Measurements from ENCODE around the gene ABLIM1.

DNA sequence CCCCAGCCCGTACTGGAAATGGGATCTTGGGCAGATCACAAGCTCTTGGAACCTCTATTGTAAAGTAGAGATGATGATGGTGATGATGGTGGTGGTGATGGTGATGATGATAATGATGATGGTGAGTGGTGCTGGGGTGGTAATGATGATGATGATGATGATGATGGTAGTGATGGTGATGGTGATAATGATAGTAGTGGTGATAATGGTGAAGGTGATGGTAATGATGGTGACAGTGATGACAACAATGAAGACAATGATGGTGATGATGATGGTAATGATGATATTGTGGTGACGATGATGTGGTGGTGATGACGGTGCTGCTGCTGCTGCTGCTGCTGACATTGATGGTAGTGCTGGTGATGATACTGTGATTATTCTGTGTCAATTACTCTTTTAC lies 162.8 kb downstream of the ABLIM1 start:
- TF ChIP-seq, protein P1, sequence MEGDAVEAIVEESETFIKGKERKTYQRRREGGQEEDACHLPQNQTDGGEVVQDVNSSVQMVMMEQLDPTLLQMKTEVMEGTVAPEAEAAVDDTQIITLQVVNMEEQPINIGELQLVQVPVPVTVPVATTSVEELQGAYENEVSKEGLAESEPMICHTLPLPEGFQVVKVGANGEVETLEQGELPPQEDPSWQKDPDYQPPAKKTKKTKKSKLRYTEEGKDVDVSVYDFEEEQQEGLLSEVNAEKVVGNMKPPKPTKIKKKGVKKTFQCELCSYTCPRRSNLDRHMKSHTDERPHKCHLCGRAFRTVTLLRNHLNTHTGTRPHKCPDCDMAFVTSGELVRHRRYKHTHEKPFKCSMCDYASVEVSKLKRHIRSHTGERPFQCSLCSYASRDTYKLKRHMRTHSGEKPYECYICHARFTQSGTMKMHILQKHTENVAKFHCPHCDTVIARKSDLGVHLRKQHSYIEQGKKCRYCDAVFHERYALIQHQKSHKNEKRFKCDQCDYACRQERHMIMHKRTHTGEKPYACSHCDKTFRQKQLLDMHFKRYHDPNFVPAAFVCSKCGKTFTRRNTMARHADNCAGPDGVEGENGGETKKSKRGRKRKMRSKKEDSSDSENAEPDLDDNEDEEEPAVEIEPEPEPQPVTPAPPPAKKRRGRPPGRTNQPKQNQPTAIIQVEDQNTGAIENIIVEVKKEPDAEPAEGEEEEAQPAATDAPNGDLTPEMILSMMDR (IDR thresholded peaks at IDR 0.05; ENCODE audit: insufficient read depth, low read depth, low read length), result no peak
- TF ChIP-seq EZH2 (IDR thresholded peaks at IDR 0.05; ENCODE audit: insufficient read depth, low read length), result no peak
